Measurements from ENCODE around the gene PCDHGA12. TPM values are rescaled to one million over a fixed set of nuclear protein-coding genes. Genes with fewer than 3 reads are reported as not detected.

PCDHGA12 gene
- polyA plus RNA-seq, 1 donor (not counting 4 experiments of a cell fraction or from before 2014, with no cell fraction given): 0.69 TPM

DNA sequence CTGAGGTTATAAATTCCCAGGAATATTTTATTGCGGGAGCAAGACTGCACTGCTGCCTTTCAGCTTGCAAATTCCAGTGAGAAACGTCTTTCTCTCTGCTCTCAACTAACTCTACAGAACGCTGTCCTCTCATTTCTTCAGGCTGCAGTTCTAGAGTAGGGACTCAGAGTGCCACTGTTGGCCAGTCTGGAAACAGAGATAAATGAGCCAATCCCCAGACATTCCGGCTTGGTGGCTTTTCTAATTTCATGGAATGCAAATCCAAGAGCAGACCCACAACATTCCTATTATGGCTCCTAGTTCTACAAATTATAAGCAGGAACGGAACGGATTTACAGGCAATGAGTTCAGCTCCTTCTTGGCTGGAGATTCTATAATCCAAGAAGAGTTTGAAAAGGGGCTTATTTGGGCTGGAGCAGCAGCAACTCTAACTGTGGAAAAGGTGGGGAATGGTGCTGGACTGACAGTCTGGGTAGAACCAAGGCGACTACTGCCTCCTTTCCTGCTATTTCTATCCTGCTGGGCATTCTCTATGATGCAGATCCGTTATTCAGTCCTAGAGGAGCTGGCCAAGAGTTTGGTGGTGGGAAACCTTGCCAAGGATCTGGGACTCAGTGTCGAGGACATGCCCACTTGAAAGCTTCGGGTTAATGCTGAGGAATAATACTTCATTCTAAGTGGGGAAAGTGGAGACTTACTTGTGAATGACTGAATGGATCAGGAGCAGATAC lies 9.3 kb downstream of the PCDHGA12 start:
- H3K36me3 ChIP-seq (ENCODE audit: control insufficient read depth in 2 of 2, extremely low read depth in 1 of 2, insufficient read depth in 2 of 2, low read length in 2 of 2): no peaks in the 10 kb centered on the region
- dilution Hi-C loops (cut with MboI; ENCODE audit: extremely low pct_ligation_motif_present, low sequenced_read_pairs): no loop called here

DNA sequence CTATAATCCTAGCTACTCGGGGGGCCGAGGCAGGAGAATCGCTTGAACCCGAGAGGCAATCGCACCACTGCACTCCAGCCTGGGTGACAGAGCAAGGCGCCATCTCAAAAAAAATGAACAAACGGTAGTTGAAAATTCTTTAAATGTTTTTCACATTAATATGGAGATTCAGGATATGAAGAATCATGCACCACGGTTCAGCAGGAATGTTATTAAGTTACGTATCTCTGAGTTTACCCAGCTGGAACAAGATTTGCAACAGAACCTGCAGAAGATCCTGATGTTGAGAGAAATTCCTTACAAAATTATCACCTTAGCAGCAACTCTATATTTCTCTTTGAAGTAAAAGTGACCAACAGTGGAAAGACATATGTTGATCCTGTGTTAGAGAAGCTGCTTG lies 10.0 kb downstream of the PCDHGA12 start:
- dilution Hi-C loops (cut with MboI; ENCODE audit: extremely low pct_ligation_motif_present, low sequenced_read_pairs): no loop called here
- Histone ChIP-seq H3K4me3 (ENCODE audit: control insufficient read depth in 2 of 3, extremely low read depth in 1 of 3, insufficient read depth in 2 of 3, low read depth in 1 of 3, low read length in 3 of 3) (no peak overlapping the region), H3K9ac (ENCODE audit: control insufficient read depth, extremely low read depth, insufficient read depth, low read length) (no peak overlapping the region), H3K4me1 (ENCODE audit: control insufficient read depth, extremely low read depth, insufficient read depth, low read length) (no peaks in the 10 kb centered on the region), H3K36me3 (ENCODE audit: control insufficient read depth in 2 of 2, extremely low read depth in 1 of 2, insufficient read depth in 2 of 2, low read length in 2 of 2) (no peaks in the 10 kb centered on the region), H3K79me2 (ENCODE audit: control insufficient read depth, insufficient read depth, low read length) (no peaks in the 10 kb centered on the region), H3K9me1 (ENCODE audit: control insufficient read depth, extremely low read depth, insufficient read depth, low read length) (no peaks in the 10 kb centered on the region), H3K27ac (ENCODE audit: control insufficient read depth, insufficient read depth, low read length) (no peak overlapping the region), H3K9me3 (ENCODE audit: control insufficient read depth, low read depth, low read length) (peaks cover 7% of the 10 kb centered on the region), H2AFZ (ENCODE audit: control insufficient read depth, low read length) (no peak overlapping the region), H4K20me1 (ENCODE audit: control insufficient read depth, extremely low read depth, insufficient read depth, low read length) (no peaks in the 10 kb centered on the region), H3K27me3 (ENCODE audit: control insufficient read depth, extremely low read depth, insufficient read depth, low read length) (no peaks in the 10 kb centered on the region), H3K4me2 (ENCODE audit: control insufficient read depth, extremely low read depth, insufficient read depth, low read depth, low read length) (no peak overlapping the region)
- no peak for FAIRE-seq
- DNase-seq (ENCODE audit: low read depth, low spot score): no peak
- no peak for TF ChIP-seq EZH2 (IDR thresholded peaks at IDR 0.05; ENCODE audit: low read length)
- TF ChIP-seq, protein P1, sequence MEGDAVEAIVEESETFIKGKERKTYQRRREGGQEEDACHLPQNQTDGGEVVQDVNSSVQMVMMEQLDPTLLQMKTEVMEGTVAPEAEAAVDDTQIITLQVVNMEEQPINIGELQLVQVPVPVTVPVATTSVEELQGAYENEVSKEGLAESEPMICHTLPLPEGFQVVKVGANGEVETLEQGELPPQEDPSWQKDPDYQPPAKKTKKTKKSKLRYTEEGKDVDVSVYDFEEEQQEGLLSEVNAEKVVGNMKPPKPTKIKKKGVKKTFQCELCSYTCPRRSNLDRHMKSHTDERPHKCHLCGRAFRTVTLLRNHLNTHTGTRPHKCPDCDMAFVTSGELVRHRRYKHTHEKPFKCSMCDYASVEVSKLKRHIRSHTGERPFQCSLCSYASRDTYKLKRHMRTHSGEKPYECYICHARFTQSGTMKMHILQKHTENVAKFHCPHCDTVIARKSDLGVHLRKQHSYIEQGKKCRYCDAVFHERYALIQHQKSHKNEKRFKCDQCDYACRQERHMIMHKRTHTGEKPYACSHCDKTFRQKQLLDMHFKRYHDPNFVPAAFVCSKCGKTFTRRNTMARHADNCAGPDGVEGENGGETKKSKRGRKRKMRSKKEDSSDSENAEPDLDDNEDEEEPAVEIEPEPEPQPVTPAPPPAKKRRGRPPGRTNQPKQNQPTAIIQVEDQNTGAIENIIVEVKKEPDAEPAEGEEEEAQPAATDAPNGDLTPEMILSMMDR (optimal IDR thresholded peaks at IDR 0.05 in 1 of 3, IDR thresholded peaks at IDR 0.05 in 1 of 3, conservative IDR thresholded peaks at IDR 0.05 in 1 of 3; ENCODE audit: extremely low read depth in 1 of 3, insufficient read depth in 2 of 3, low read length in 3 of 3): no peak

More for the DNA sequence above, 9.3 kb downstream of the PCDHGA12 start:
- DNase-seq (ENCODE audit: low read depth, low spot score): no peak
- no peak overlapping the region for H3K4me2 ChIP-seq (ENCODE audit: control insufficient read depth, extremely low read depth, insufficient read depth, low read depth, low read length)
- H3K9me3 ChIP-seq (ENCODE audit: control insufficient read depth, low read depth, low read length): peaks cover 7% of the 10 kb centered on the region
- H3K79me2 ChIP-seq (ENCODE audit: control insufficient read depth, insufficient read depth, low read length): no peaks in the 10 kb centered on the region
- H3K4me1 ChIP-seq (ENCODE audit: control insufficient read depth, extremely low read depth, insufficient read depth, low read length): no peaks in the 10 kb centered on the region
- no peak overlapping the region for H3K4me3 ChIP-seq (ENCODE audit: control insufficient read depth in 2 of 3, extremely low read depth in 1 of 3, insufficient read depth in 2 of 3, low read depth in 1 of 3, low read length in 3 of 3)
- H3K9me1 ChIP-seq (ENCODE audit: control insufficient read depth, extremely low read depth, insufficient read depth, low read length): no peaks in the 10 kb centered on the region
- no peaks in the 10 kb centered on the region for H3K27me3 ChIP-seq (ENCODE audit: control insufficient read depth, extremely low read depth, insufficient read depth, low read length)
- no peak for TF ChIP-seq EZH2 (IDR thresholded peaks at IDR 0.05; ENCODE audit: low read length)
- TF ChIP-seq, protein P1 (optimal IDR thresholded peaks at IDR 0.05 in 1 of 3, IDR thresholded peaks at IDR 0.05 in 1 of 3, conservative IDR thresholded peaks at IDR 0.05 in 1 of 3; ENCODE audit: extremely low read depth in 1 of 3, insufficient read depth in 2 of 3, low read length in 3 of 3): no peak
- no peaks in the 10 kb centered on the region for H4K20me1 ChIP-seq (ENCODE audit: control insufficient read depth, extremely low read depth, insufficient read depth, low read length)
- no peak overlapping the region for H3K9ac ChIP-seq (ENCODE audit: control insufficient read depth, extremely low read depth, insufficient read depth, low read length)
- no peak for FAIRE-seq
- no peak overlapping the region for H3K27ac ChIP-seq (ENCODE audit: control insufficient read depth, insufficient read depth, low read length)
- H2AFZ ChIP-seq (ENCODE audit: control insufficient read depth, low read length): no peak overlapping the region
